ENCODE results near the gene UCHL5.

- TF ChIP-seq CTCF (IDR thresholded peaks at IDR 0.05; ENCODE audit: low read depth, low read length, missing input control) = no peak
- no peak for TF ChIP-seq GABPA (IDR thresholded peaks at IDR 0.05 in 1 of 2, conservative IDR thresholded peaks at IDR 0.05 in 1 of 2)
- TF ChIP-seq RXRA (IDR thresholded peaks at IDR 0.05) = no peak
- no peak for TF ChIP-seq MAX (IDR thresholded peaks at IDR 0.05)
- TF ChIP-seq YY1 (IDR thresholded peaks at IDR 0.05) = no peak
- TF ChIP-seq, protein P1, sequence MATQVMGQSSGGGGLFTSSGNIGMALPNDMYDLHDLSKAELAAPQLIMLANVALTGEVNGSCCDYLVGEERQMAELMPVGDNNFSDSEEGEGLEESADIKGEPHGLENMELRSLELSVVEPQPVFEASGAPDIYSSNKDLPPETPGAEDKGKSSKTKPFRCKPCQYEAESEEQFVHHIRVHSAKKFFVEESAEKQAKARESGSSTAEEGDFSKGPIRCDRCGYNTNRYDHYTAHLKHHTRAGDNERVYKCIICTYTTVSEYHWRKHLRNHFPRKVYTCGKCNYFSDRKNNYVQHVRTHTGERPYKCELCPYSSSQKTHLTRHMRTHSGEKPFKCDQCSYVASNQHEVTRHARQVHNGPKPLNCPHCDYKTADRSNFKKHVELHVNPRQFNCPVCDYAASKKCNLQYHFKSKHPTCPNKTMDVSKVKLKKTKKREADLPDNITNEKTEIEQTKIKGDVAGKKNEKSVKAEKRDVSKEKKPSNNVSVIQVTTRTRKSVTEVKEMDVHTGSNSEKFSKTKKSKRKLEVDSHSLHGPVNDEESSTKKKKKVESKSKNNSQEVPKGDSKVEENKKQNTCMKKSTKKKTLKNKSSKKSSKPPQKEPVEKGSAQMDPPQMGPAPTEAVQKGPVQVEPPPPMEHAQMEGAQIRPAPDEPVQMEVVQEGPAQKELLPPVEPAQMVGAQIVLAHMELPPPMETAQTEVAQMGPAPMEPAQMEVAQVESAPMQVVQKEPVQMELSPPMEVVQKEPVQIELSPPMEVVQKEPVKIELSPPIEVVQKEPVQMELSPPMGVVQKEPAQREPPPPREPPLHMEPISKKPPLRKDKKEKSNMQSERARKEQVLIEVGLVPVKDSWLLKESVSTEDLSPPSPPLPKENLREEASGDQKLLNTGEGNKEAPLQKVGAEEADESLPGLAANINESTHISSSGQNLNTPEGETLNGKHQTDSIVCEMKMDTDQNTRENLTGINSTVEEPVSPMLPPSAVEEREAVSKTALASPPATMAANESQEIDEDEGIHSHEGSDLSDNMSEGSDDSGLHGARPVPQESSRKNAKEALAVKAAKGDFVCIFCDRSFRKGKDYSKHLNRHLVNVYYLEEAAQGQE (IDR thresholded peaks at IDR 0.05) = no peak
- no peak for TF ChIP-seq RAD21 (IDR thresholded peaks at IDR 0.05)
These were observed 82.6 kb downstream of the UCHL5 start for GRCh38 chr1:192976576-192976975.
